ENCODE results near the gene COL9A2. TPM values are rescaled to one million over a fixed set of nuclear protein-coding genes. Genes with fewer than 3 reads are reported as not detected.

The COL9A2 gene
- total RNA-seq, 1 experiment from 2014 or later: 13.5 TPM

DNA sequence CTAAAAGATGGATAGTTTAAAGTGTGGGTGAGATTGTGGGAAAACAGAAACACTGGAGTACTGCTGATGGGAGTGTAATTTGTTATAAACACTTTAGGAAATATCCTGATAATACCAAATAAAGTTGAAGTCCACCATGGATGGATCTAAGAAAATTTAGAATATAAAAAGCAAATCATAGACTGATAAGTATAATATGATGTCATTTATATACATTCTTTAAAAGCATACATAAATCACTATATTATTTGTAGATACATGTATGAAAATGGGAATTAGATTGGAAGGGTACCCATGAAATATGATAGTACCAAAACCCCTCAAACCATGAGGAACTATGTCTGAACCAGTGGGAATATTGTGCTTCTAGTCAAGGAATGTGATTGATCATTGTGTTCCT, 51.2 kb downstream of the COL9A2 start:
- Histone ChIP-seq H3K9me3 (ENCODE audit: insufficient read depth, low read depth) (no peaks in the 10 kb centered on the region), H3F3A (ENCODE audit: insufficient read depth, low read depth) (no peaks in the 10 kb centered on the region), H3K4me3 (no peak overlapping the region), H3K9me2 (ENCODE audit: insufficient read depth) (no peaks in the 10 kb centered on the region), H3K4me1 (replicated peaks; ENCODE audit: insufficient read depth) (no peaks in the 10 kb centered on the region), H3K4me2 (no peak overlapping the region), H3K27me3 (ENCODE audit: insufficient read depth, low read depth) (no peaks in the 10 kb centered on the region), H2AFZ (no peak overlapping the region), H3K79me2 (ENCODE audit: low read depth) (peaks cover 12% of the 10 kb centered on the region), H3K27ac (no peak overlapping the region), H4K20me1 (ENCODE audit: insufficient read depth) (peaks cover 18% of the 10 kb centered on the region), H3K36me3 (ENCODE audit: low read depth) (peaks cover 50% of the 10 kb centered on the region)
- TF ChIP-seq EZH2 (IDR thresholded peaks at IDR 0.05; ENCODE audit: low read depth): no peak
- TF ChIP-seq, protein P1, sequence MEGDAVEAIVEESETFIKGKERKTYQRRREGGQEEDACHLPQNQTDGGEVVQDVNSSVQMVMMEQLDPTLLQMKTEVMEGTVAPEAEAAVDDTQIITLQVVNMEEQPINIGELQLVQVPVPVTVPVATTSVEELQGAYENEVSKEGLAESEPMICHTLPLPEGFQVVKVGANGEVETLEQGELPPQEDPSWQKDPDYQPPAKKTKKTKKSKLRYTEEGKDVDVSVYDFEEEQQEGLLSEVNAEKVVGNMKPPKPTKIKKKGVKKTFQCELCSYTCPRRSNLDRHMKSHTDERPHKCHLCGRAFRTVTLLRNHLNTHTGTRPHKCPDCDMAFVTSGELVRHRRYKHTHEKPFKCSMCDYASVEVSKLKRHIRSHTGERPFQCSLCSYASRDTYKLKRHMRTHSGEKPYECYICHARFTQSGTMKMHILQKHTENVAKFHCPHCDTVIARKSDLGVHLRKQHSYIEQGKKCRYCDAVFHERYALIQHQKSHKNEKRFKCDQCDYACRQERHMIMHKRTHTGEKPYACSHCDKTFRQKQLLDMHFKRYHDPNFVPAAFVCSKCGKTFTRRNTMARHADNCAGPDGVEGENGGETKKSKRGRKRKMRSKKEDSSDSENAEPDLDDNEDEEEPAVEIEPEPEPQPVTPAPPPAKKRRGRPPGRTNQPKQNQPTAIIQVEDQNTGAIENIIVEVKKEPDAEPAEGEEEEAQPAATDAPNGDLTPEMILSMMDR (conservative IDR thresholded peaks at IDR 0.05): no peak
- BruUV-seq (replicated peaks): no TSS peak
- POLR2A ChIA-PET (ENCODE audit: unreplicated experiment): no interaction called here
- intact Hi-C loops (cut with micrococcal nuclease; ENCODE audit: unreplicated experiment): no loop called here
- DNase-seq: no peak
- CTCF ChIA-PET: interaction anchor here (0.6 kb wide), 1 partner anchor 267 kb away, joined by 4 read pairs; no protein-coding TSS in a partner anchor

DNA sequence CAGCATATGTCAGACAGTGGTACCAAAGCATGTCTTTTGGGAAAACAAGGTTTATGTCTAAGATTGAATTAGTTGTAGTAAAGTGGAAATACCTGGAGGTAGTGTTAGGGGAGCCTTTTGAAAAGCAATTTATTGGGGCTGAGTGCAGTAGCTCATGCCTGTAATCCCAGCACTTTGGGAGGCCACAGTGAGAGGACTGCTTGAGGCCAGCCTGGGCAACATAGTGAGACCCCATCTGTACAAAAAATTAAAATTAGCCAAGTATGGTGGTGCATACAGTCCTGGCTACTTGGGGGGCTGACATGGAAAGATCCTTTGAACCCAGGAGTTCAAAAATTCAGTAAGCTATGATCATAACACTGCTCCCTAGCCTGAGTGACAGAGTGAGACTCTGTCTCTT, 51.8 kb downstream of the COL9A2 start:
- Histone ChIP-seq H3K9me2 (ENCODE audit: insufficient read depth) (no peaks in the 10 kb centered on the region), H3K27me3 (ENCODE audit: insufficient read depth, low read depth) (no peaks in the 10 kb centered on the region), H3F3A (ENCODE audit: insufficient read depth, low read depth) (no peaks in the 10 kb centered on the region), H3K79me2 (ENCODE audit: low read depth) (peaks cover 18% of the 10 kb centered on the region), H3K4me3 (no peak overlapping the region), H3K9me3 (ENCODE audit: insufficient read depth, low read depth) (no peaks in the 10 kb centered on the region), H3K4me1 (replicated peaks; ENCODE audit: insufficient read depth) (no peaks in the 10 kb centered on the region), H3K4me2 (no peak overlapping the region), H4K20me1 (ENCODE audit: insufficient read depth) (peaks cover 18% of the 10 kb centered on the region), H3K36me3 (ENCODE audit: low read depth) (peaks cover 51% of the 10 kb centered on the region), H3K27ac (no peak overlapping the region), H2AFZ (no peak overlapping the region)
- intact Hi-C loops (cut with micrococcal nuclease; ENCODE audit: unreplicated experiment): no loop called here
- ChIA-PET POLR2A (ENCODE audit: unreplicated experiment) (no interaction called here), CTCF (interaction anchor here (0.6 kb wide), 1 partner anchor 167 kb away, joined by 8 read pairs; no protein-coding TSS in a partner anchor)
- DNase-seq: no peak
- BruUV-seq (replicated peaks): no TSS peak
- TF ChIP-seq, protein P1 (conservative IDR thresholded peaks at IDR 0.05): no peak
- no peak for TF ChIP-seq EZH2 (IDR thresholded peaks at IDR 0.05; ENCODE audit: low read depth)

- Histone ChIP-seq H2AFZ (no peak overlapping the region), H3K27me3 (ENCODE audit: insufficient read depth, low read depth) (no peaks in the 10 kb centered on the region), H3K79me2 (ENCODE audit: low read depth) (peaks cover 27% of the 10 kb centered on the region), H3K4me1 (replicated peaks; ENCODE audit: insufficient read depth) (no peaks in the 10 kb centered on the region; the same call in 1 of the 2 replicates), H4K20me1 (ENCODE audit: insufficient read depth) (peaks cover 18% of the 10 kb centered on the region), H3K4me3 (no peak overlapping the region), H3K27ac (no peak overlapping the region), H3K9me2 (ENCODE audit: insufficient read depth) (no peaks in the 10 kb centered on the region), H3K4me2 (no peak overlapping the region), H3K36me3 (ENCODE audit: low read depth) (peaks cover 52% of the 10 kb centered on the region), H3F3A (ENCODE audit: insufficient read depth, low read depth) (no peaks in the 10 kb centered on the region), H3K9me3 (ENCODE audit: insufficient read depth, low read depth) (no peaks in the 10 kb centered on the region)
- no peak for TF ChIP-seq EZH2 (IDR thresholded peaks at IDR 0.05; ENCODE audit: low read depth)
- TF ChIP-seq, protein P1 (conservative IDR thresholded peaks at IDR 0.05): no peak
- intact Hi-C loops (cut with micrococcal nuclease; ENCODE audit: unreplicated experiment): no loop called here
- BruUV-seq (replicated peaks): no TSS peak
- CTCF ChIA-PET: no interaction called here
- DNase-seq: no peak
- POLR2A ChIA-PET (ENCODE audit: unreplicated experiment): interaction anchor here (0.5 to 0.7 kb wide), 2 partner anchors 169 to 1909 kb away, joined by 5 to 9 read pairs; no protein-coding TSS in a partner anchor
These were observed 52.7 kb downstream of the COL9A2 start for GRCh38 chr1:40264354-40264781.

Measured in PC-9 (cell line).